GM18502 (cell line): ENCODE measurements around the gene SMAGP.
A peak's percentile ranks its signal among the peaks of the same experiment; 100 is the strongest.
"Not testable (repeated sequence)": the region's sequence is repeated elsewhere in the genome, so short reads cannot be mapped to it uniquely, and the experiment has no call there.

Experiments
- ATAC-seq: cut with Tn5 transposase; IDR thresholded peaks from one replicate; pipeline ENCODE4 v1.9.1; 2021; ENCODE audit warnings: mild to moderate bottlenecking; ENCODE audit not compliant: unreplicated experiment, poor library complexity

The SMAGP gene

GRCh38 chr12:51229116-51229809 lies 41.0 kb downstream of the SMAGP start:
- ATAC-seq, result no peak

GRCh38 chr12:51227962-51228361 lies 42.3 kb downstream of the SMAGP start:
- no peak for ATAC-seq

GRCh38 chr12:51227112-51227511 lies 43.1 kb downstream of the SMAGP start:
- not testable (repeated sequence) for ATAC-seq

- ATAC-seq, result no peak
Observed at GRCh38 chr12:51225771-51226170, 44.4 kb downstream of the SMAGP start.

GRCh38 chr12:51225234-51225633 lies 45.0 kb downstream of the SMAGP start:
- no peak for ATAC-seq

GRCh38 chr12:51224625-51225024 lies 45.6 kb downstream of the SMAGP start:
- ATAC-seq, result no peak

GRCh38 chr12:51222461-51222860 lies 47.8 kb downstream of the SMAGP start:
- ATAC-seq, result no peak

- ATAC-seq, result not testable (repeated sequence)
Observed at GRCh38 chr12:51219857-51220256, 50.4 kb downstream of the SMAGP start.

GRCh38 chr12:51219322-51219721 lies 50.9 kb downstream of the SMAGP start:
- no peak for ATAC-seq

GRCh38 chr12:51218607-51219161 lies 51.5 kb downstream of the SMAGP start:
- ATAC-seq, result no peak

- ATAC-seq, result peak; percentile 70
Observed at GRCh38 chr12:51217968-51218606, 52.1 kb downstream of the SMAGP start, which contains the start of gene POU6F1. Gene POU6F1, minus strand, starts transcription at chr12:51218062. Its CDS starts 11,226 bp downstream, at chr12:51206836.

- ATAC-seq, result peak; percentile 56
Observed at GRCh38 chr12:51217133-51217967, 52.9 kb downstream of the SMAGP start.

- ATAC-seq, result peak; percentile 5
Observed at GRCh38 chr12:51216642-51217041, 53.6 kb downstream of the SMAGP start.

- ATAC-seq, result no peak
Observed at GRCh38 chr12:51214895-51215294, 55.3 kb downstream of the SMAGP start.

GRCh38 chr12:51210690-51211395 lies 59.4 kb downstream of the SMAGP start:
- ATAC-seq, result no peak

- no peak for ATAC-seq
Observed at GRCh38 chr12:51209259-51209658, 61.0 kb downstream of the SMAGP start.

- no peak for ATAC-seq
Observed at GRCh38 chr12:51208016-51208660, 62.1 kb downstream of the SMAGP start.

GRCh38 chr12:51205350-51205749 lies 64.9 kb downstream of the SMAGP start:
- no peak for ATAC-seq

- no peak for ATAC-seq
Observed at GRCh38 chr12:51202718-51203117, 67.5 kb downstream of the SMAGP start.

GRCh38 chr12:51200806-51201205 lies 69.4 kb downstream of the SMAGP start:
- no peak for ATAC-seq
